Stimulated activated naive B cell treated with anti-CD40 and anti-IgM and Interleukin-4, amounts not matched to agents 10 μg/mL and 1 μg/mL and 100 μg/mL, for 72 hours (primary cell): ENCODE data around the gene R3HCC1L.
"Not testable (repeated sequence)": the region's sequence is repeated elsewhere in the genome, so short reads cannot be mapped to it uniquely, and the experiment has no call there.

Source experiments
- ATAC-seq, 2 donors: fragments of 150-1000 bp; cut with Tn5 transposase; replicated peaks; 2 replicates each; pipeline ENCODE4 v1.10.0; 2021; ENCODE audit warnings: moderate library complexity in 1 of 2
- DNase-seq: peaks from one replicate; pipeline ENCODE4 v3.0.0; 2021
- H3K27ac Mint-ChIP-seq: one replicate; pipeline ENCODE4 v1.8.0; 2022; ENCODE audit warnings: mild to moderate bottlenecking, mixed read lengths
- H3K27me3 Mint-ChIP-seq, 2 donors: one replicate each; pipeline ENCODE4 v1.8.0; 2022; ENCODE audit warnings: mixed read lengths in 2 of 2
- H3K36me3 Mint-ChIP-seq, 2 donors: one replicate each; pipeline ENCODE4 v1.8.0; 2022; ENCODE audit warnings: mixed read lengths in 2 of 2, mild to moderate bottlenecking in 1 of 2
- H3K4me1 Mint-ChIP-seq, 2 donors: one replicate each; pipeline ENCODE4 v1.8.0; 2022; ENCODE audit warnings: mixed read lengths in 2 of 2, mild to moderate bottlenecking in 1 of 2
- H3K4me3 Mint-ChIP-seq, 2 donors: one replicate each; pipeline ENCODE4 v1.8.0; 2022; ENCODE audit warnings: mild to moderate bottlenecking in 2 of 2, mixed read lengths in 2 of 2, moderate library complexity in 1 of 2
- H3K9me3 Mint-ChIP-seq, 2 donors: one replicate each; pipeline ENCODE4 v1.8.0; 2022; ENCODE audit warnings: mixed read lengths in 2 of 2, mild to moderate bottlenecking in 1 of 2

Gene R3HCC1L

GRCh38 chr10:98141484-98142073 lies 7.1 kb downstream of the R3HCC1L start:
- Mint-ChIP-seq H3K27ac (peak overlapping the region; percentile 38), H3K27me3 (no peaks in the 10 kb centered on the region), H3K4me3 (peak overlapping the region in 1 of 2 donors; percentile 43), H3K36me3 (peaks cover 12 to 19% of the 10 kb centered on the region in 2 donors), H3K4me1 (peaks cover 40 to 58% of the 10 kb centered on the region in 2 donors), H3K9me3 (peaks cover 0 to 2% of the 10 kb centered on the region in 2 donors)
- DNase-seq (no peak), ATAC-seq (peak; percentile 43 to 55)

GRCh38 chr10:98144985-98145384 lies 10.5 kb downstream of the R3HCC1L start:
- no peaks in the 10 kb centered on the region for H3K27me3 Mint-ChIP-seq
- H3K27ac Mint-ChIP-seq, result no peak overlapping the region
- ATAC-seq (no peak), DNase-seq (no peak)
- peaks cover 16 to 23% of the 10 kb centered on the region in 2 donors for H3K9me3 Mint-ChIP-seq
- no peak overlapping the region for H3K4me3 Mint-ChIP-seq
- peaks cover 29 to 48% of the 10 kb centered on the region in 2 donors for H3K4me1 Mint-ChIP-seq
- H3K36me3 Mint-ChIP-seq, result peaks cover 39 to 47% of the 10 kb centered on the region in 2 donors

GRCh38 chr10:98149858-98150257 lies 15.4 kb downstream of the R3HCC1L start:
- H3K9me3 Mint-ChIP-seq, result peaks cover 25 to 34% of the 10 kb centered on the region in 2 donors
- peaks cover 60 to 68% of the 10 kb centered on the region in 2 donors for H3K36me3 Mint-ChIP-seq

GRCh38 chr10:98150544-98150943 lies 16.1 kb downstream of the R3HCC1L start:
- no peak overlapping the region for H3K27ac Mint-ChIP-seq
- H3K4me3 Mint-ChIP-seq, result no peak overlapping the region
- no peaks in the 10 kb centered on the region for H3K27me3 Mint-ChIP-seq
- H3K9me3 Mint-ChIP-seq, result peaks cover 25 to 34% of the 10 kb centered on the region in 2 donors
- no peak for ATAC-seq
- H3K4me1 Mint-ChIP-seq, result peaks cover 13 to 19% of the 10 kb centered on the region in 2 donors
- peaks cover 57 to 64% of the 10 kb centered on the region in 2 donors for H3K36me3 Mint-ChIP-seq
- no peak for DNase-seq

More at GRCh38 chr10:98149858-98150257, 15.4 kb downstream of the R3HCC1L start:
- Mint-ChIP-seq H3K4me1 (peaks cover 14 to 23% of the 10 kb centered on the region in 2 donors), H3K27me3 (no peaks in the 10 kb centered on the region), H3K4me3 (no peak overlapping the region), H3K27ac (no peak overlapping the region)
- DNase-seq (no peak), ATAC-seq (no peak)

GRCh38 chr10:98152778-98153177 lies 18.3 kb downstream of the R3HCC1L start:
- ATAC-seq, DNase-seq, H3K27ac Mint-ChIP-seq, H3K27me3 Mint-ChIP-seq, H3K4me3 Mint-ChIP-seq: not testable (repeated sequence)
- Mint-ChIP-seq H3K4me1 (peaks cover 14 to 19% of the 10 kb centered on the region in 2 donors), H3K9me3 (peaks cover 25 to 28% of the 10 kb centered on the region in 2 donors), H3K36me3 (peaks cover 49 to 64% of the 10 kb centered on the region in 2 donors)

- not testable (repeated sequence) for ATAC-seq, H3K4me3 Mint-ChIP-seq, H3K27me3 Mint-ChIP-seq, H3K27ac Mint-ChIP-seq, DNase-seq
- peaks cover 25 to 26% of the 10 kb centered on the region in 2 donors for H3K9me3 Mint-ChIP-seq
- peaks cover 48 to 61% of the 10 kb centered on the region in 2 donors for H3K36me3 Mint-ChIP-seq
- H3K4me1 Mint-ChIP-seq, result peaks cover 14 to 23% of the 10 kb centered on the region in 2 donors
Observed at GRCh38 chr10:98153213-98153958, 18.9 kb downstream of the R3HCC1L start.

- DNase-seq (no peak), ATAC-seq (no peak)
- Mint-ChIP-seq H3K9me3 (peaks cover 18 to 20% of the 10 kb centered on the region in 2 donors), H3K36me3 (peaks cover 41 to 54% of the 10 kb centered on the region in 2 donors), H3K4me1 (peaks cover 14 to 21% of the 10 kb centered on the region in 2 donors), H3K27me3 (no peaks in the 10 kb centered on the region), H3K27ac (no peak overlapping the region), H3K4me3 (no peak overlapping the region)
Observed at GRCh38 chr10:98154076-98154475, 19.6 kb downstream of the R3HCC1L start.

- H3K36me3 Mint-ChIP-seq, result peaks cover 22 to 35% of the 10 kb centered on the region in 2 donors
- H3K4me3 Mint-ChIP-seq, result no peak overlapping the region
- H3K4me1 Mint-ChIP-seq, result peaks cover 11 to 19% of the 10 kb centered on the region in 2 donors
- H3K9me3 Mint-ChIP-seq, result no peaks in the 10 kb centered on the region
- no peak overlapping the region for H3K27ac Mint-ChIP-seq
- no peak for ATAC-seq
- no peak for DNase-seq
- H3K27me3 Mint-ChIP-seq, result no peaks in the 10 kb centered on the region
Observed at GRCh38 chr10:98158576-98158975, 24.1 kb downstream of the R3HCC1L start.

- DNase-seq (no peak), ATAC-seq (no peak)
- Mint-ChIP-seq H3K27ac (no peak overlapping the region), H3K27me3 (no peaks in the 10 kb centered on the region), H3K9me3 (no peaks in the 10 kb centered on the region), H3K4me1 (peaks cover 17 to 37% of the 10 kb centered on the region in 2 donors), H3K36me3 (peaks cover 29 to 45% of the 10 kb centered on the region in 2 donors), H3K4me3 (no peak overlapping the region)
Observed at GRCh38 chr10:98163941-98164340, 29.5 kb downstream of the R3HCC1L start.

GRCh38 chr10:98167191-98167590 lies 32.7 kb downstream of the R3HCC1L start:
- no peak for ATAC-seq
- Mint-ChIP-seq H3K36me3 (peaks cover 30 to 54% of the 10 kb centered on the region in 2 donors), H3K9me3 (no peaks in the 10 kb centered on the region), H3K4me1 (peaks cover 25 to 46% of the 10 kb centered on the region in 2 donors), H3K27me3 (no peaks in the 10 kb centered on the region), H3K4me3 (no peak overlapping the region), H3K27ac (no peak overlapping the region)
- no peak for DNase-seq

- H3K4me3 Mint-ChIP-seq, result peak overlapping the region in 1 of 2 donors; percentile 49
- peaks cover 25 to 46% of the 10 kb centered on the region in 2 donors for H3K4me1 Mint-ChIP-seq
- no peaks in the 10 kb centered on the region for H3K27me3 Mint-ChIP-seq
- no peak for DNase-seq
- no peak overlapping the region for H3K27ac Mint-ChIP-seq
- peaks cover 23 to 53% of the 10 kb centered on the region in 2 donors for H3K36me3 Mint-ChIP-seq
- H3K9me3 Mint-ChIP-seq, result no peaks in the 10 kb centered on the region
- ATAC-seq, result peak; percentile 53 to 77
Observed at GRCh38 chr10:98168147-98168546, 33.7 kb downstream of the R3HCC1L start.

GRCh38 chr10:98168766-98169165 lies 34.3 kb downstream of the R3HCC1L start:
- ATAC-seq, result no peak
- Mint-ChIP-seq H3K4me1 (peaks cover 27 to 46% of the 10 kb centered on the region in 2 donors), H3K36me3 (peaks cover 20 to 50% of the 10 kb centered on the region in 2 donors), H3K4me3 (no peak overlapping the region), H3K9me3 (no peaks in the 10 kb centered on the region), H3K27ac (no peak overlapping the region), H3K27me3 (no peaks in the 10 kb centered on the region)
- DNase-seq, result no peak

GRCh38 chr10:98169379-98169778 lies 34.9 kb downstream of the R3HCC1L start:
- no peak for ATAC-seq
- Mint-ChIP-seq H3K36me3 (peaks cover 17 to 47% of the 10 kb centered on the region in 2 donors), H3K4me1 (peaks cover 28 to 46% of the 10 kb centered on the region in 2 donors)

GRCh38 chr10:98170249-98171117 lies 36.0 kb downstream of the R3HCC1L start:
- no peaks in the 10 kb centered on the region for H3K9me3 Mint-ChIP-seq
- H3K4me3 Mint-ChIP-seq, result no peak overlapping the region
- ATAC-seq (peak; percentile 66 to 78), DNase-seq (peak; percentile 11)
- no peak overlapping the region for H3K27ac Mint-ChIP-seq
- peaks cover 28 to 46% of the 10 kb centered on the region in 2 donors for H3K4me1 Mint-ChIP-seq
- H3K27me3 Mint-ChIP-seq, result no peaks in the 10 kb centered on the region
- peaks cover 14 to 41% of the 10 kb centered on the region in 2 donors for H3K36me3 Mint-ChIP-seq

More at GRCh38 chr10:98169379-98169778, 34.9 kb downstream of the R3HCC1L start:
- no peak for DNase-seq
- H3K27me3 Mint-ChIP-seq, result no peaks in the 10 kb centered on the region
- no peaks in the 10 kb centered on the region for H3K9me3 Mint-ChIP-seq
- no peak overlapping the region for H3K4me3 Mint-ChIP-seq
- no peak overlapping the region for H3K27ac Mint-ChIP-seq
